GM21717 (cell line): ENCODE results near the gene MAP2K6.

Experiments
- ATAC-seq: cut with Tn5 transposase; IDR thresholded peaks from one replicate; pipeline ENCODE4 v1.9.1; 2021; ENCODE audit warnings: mild to moderate bottlenecking, moderate library complexity; ENCODE audit not compliant: unreplicated experiment

MAP2K6 gene

DNA sequence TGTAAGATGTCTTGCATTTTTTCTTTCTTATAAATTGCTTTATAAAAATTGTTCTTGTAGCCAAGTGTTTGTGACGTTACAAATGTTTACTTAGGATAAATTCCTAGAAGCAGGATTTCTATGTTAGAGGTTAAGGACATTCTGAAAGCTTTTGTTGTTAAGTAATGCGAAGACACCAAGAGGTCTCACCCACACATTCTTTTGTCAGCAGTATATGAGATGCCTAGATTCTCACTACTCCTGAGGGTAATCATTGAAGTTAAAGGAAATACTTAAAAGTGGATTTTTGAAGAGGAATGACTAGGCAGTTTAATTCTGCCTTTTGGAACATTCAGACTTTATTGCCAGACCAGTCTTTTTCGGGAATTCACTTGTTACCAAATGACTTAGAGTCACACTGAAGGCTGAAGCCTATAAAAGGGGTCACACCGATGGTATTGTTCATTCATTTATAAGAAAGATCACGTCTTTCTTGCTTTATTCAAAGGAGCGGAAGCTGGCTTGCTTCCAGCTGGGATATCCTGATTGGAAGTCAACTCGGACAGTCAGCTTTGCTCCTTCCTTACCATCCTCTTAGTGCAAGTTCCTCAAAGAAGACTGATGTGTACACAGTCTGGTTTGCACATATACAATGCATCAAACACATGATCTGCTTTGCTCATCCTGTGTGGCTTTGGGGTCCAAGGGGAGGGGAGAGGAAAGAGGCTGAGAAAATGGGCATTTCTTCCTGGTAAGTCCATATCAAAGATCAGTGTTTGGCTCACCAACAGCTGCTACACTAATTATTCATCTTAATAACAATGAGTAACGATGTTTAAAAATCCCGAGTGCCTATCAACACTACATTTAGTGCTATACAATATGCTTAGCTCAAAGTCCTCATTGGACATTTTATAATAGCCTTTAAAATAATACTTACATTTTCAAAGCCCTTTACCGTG, 160.0 kb downstream of the MAP2K6 start:
- no peak for ATAC-seq

DNA sequence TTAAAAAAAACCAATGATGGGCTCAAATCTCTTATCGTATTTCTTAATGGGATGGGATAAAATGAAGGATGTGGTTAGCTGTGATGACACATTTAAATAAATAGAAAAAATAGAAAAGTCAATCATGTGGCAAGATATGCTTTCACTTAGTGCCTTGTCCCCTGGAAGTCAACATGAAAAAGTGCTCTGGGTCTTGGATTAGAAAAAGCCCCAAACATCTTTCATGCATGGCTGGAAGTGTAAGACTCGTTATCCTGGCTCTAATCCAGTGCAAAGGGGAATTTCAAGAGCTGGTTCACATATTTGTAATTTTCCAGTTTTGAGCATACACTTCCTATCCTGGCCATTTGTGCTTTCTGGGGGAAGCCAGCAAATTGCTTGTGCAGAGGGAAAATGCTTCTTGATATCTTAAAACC, 160.9 kb downstream of the MAP2K6 start:
- ATAC-seq, result peak; percentile 49

- ATAC-seq, result no peak
Observed at GRCh38 chr17:69577098-69577497, 162.6 kb downstream of the MAP2K6 start.

- ATAC-seq, result no peak
Observed at GRCh38 chr17:69578385-69578936, 164.0 kb downstream of the MAP2K6 start.

DNA sequence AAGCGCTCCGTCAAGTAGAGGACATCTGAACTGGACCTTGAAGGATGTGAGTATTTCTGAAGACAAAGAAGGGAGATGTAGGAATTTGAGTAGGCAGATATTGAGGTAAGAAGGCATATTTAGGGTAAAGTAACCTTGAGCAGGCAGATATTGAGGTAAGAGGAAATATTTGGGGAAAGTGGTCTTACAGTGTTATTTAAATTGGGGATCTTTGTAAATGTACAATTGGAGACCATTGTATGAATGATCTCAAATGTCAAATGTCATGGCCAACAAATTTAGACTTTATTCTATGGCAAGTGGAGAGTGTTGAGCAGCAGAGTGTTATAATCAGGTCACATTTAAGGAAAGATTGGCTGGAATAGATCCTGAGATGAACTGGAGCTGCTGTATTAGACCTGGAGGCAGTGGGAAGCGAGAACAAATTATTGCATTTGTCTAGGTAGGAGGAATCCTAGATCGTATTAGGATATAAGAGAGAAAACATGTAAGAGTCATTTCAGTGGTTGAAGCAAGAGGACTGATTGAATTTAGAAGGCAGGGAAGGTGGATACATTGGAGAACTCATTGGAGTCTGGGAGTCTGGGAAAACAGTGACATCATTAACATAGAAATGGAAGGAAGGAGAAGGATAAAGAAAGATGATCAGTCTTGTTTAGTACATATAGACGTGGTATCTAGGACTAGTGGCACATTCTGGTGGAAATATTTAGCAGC, 165.6 kb downstream of the MAP2K6 start:
- ATAC-seq, result no peak

DNA sequence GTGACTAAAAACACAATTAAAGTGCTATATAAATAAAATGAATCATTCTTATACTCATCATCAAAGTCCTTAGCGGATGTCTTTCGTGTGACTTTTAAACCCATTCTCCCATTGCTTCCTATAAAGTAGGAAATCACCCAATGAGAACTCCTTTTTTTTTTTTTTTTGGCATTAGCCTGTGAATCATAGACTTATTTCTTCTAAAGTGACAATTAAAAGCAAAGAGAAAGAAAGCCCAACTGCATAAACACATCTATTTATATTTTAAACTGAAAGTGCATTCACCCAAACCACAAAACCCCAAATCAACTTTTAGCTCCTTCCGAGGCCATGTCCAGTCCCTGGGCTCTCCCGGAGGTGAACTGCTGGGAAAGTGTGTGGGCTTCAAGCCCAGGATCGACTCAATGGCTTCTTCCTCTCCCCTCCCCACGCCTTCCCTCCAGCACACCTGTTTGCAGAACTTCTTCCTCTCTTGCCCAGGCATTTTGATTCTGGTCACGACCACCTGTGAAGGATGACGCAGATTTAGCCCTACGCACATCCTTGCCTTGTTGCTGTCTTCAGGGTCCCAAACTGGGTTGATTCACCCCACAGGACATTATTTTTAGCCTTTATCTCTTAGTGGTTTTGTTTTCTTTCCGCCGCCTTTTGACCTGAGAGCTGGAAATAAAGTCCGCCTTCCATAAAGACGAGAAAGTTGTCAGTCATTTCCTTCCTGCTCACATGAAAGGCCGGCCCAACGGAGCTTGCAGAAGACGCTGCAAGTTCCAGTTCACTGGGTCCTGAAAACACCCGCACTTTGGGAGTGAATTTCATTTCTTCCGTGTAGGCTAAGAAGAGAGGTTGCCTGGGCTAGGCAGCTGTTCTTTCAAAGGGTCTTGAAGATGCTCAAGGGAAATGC, 166.8 kb downstream of the MAP2K6 start:
- peak; percentile 77 for ATAC-seq

GRCh38 chr17:69588316-69588715, 173.8 kb downstream of the MAP2K6 start:
- ATAC-seq, result no peak

DNA sequence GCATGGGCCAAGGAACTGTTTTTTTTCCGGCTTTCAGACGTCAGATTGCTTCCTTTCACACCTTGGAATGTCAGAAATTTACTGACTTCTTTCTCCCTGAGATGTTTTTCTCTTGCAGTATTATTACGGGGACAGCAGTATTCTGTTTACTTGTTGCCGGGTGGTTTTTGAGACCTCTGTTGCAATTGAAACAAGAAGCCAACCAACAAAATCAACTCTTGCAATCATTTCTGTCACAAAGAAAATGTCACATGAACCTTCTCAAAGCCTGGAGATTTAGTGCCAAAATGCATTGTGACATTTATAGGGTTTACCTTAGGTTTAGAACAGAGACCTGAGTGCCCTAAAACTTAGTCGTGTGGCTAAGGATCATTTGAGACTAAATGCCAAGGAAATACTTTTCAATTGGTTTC, 174.3 kb downstream of the MAP2K6 start:
- no peak for ATAC-seq

- no peak for ATAC-seq
Observed at GRCh38 chr17:69590671-69591070, 176.2 kb downstream of the MAP2K6 start.

DNA sequence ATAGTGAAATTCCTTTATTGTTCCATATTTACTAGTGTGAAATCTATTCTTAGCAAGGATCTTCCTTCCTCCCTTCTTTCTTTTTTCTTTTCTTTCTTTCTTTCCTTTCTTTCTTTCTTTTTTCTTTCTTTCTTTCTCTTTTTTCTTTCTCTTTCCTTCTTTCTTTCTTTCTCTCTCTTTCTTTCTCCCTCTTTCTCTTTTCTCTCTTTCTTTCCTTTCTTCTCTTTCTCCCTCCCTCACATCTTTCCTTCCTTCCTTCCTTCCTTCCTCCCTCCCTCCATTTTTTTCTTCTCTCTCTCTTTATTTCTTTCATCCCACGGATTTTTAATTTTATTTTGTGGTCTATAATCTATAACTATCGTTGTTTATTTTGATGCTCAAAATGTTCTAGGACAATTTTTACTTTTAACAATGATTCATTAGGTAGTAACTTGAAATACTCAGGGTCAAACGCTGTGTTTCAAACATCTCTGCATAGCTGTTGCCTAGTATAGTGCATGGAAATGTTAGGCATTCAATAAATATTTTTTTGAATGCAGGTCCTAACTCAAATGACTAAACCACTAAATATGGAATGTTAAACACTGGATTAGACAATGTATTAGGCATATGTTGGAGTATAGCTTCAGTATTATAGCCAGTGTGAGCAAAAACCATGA, 178.3 kb downstream of the MAP2K6 start:
- no peak for ATAC-seq

GRCh38 chr17:69593351-69593715, 178.8 kb downstream of the MAP2K6 start:
- ATAC-seq, result no peak

- ATAC-seq, result no peak
Observed at GRCh38 chr17:69593716-69594115, 179.2 kb downstream of the MAP2K6 start.

DNA sequence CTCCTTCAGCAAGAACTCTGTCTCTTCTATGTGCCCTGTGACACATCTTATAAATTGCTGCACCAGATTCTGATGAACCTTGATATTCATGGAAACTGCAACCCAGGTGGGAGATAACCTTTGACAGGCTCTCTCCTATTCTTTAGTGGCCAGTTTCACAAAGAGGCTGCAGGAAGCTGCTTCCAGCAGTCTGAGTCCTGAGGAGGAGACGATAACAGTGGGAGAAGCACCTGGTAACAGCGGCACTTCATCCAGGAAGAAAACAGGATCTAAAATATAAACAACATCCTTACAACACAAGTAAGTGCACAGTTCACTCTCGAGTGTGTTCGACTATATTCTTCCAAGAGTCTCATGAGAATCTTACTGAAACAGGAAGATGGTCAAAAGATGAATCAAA, 180.1 kb downstream of the MAP2K6 start:
- no peak for ATAC-seq

DNA sequence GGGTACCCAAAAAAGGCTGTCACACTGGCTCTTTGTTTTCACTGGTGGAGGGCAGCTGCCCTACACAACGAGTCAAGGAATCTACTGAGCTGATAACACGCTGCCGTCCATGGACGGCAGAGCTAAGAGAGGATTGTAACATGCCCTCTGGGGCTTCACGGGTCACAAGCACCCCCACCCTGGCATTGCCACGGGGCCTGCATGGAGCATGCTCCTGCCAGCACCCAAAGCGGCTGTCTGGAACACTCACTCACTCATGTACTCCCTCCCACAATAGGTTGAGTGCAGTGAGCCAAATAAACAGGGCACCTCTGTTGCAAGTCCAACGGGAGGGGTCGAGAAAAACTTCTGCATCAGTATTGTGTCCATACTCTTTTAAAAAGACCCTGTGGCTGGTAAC, 181.6 kb downstream of the MAP2K6 start:
- ATAC-seq, result no peak

DNA sequence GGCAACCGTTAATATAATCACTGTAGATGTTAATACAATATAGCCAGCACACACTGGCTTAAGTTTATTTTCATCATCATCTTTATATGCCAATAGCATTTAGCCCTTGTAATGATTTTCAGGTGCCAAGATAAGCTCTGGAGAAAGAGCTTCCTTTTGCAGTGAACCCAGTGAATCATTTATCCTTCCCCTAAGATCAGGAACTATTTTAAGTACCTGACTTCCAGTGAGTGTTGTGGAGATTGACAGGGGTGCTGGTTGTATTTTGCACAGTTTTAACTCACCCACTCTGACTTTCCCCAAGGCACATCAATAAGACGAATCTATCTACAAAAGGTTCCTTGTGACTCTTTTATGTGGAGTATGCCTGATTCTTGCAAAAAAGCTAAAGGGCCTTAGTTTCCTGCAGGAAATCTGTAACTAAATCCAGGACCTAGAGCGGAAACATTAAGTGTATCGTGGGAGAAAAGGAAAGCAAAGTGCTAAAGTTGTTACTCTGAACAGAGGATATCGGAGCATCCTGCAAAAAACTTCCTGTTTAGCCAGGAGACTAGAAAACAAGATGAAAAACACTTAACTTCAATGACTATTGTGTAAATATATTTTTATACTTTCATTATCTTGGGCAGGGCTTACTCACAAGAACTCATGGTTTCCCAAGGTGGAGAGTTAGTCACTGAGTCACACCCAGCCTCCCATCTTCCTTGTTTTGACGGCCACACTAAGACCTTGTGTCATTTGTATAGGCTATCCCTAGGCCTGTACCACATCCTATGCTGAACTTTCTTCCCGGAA, 183.6 kb downstream of the MAP2K6 start:
- ATAC-seq, result no peak

DNA sequence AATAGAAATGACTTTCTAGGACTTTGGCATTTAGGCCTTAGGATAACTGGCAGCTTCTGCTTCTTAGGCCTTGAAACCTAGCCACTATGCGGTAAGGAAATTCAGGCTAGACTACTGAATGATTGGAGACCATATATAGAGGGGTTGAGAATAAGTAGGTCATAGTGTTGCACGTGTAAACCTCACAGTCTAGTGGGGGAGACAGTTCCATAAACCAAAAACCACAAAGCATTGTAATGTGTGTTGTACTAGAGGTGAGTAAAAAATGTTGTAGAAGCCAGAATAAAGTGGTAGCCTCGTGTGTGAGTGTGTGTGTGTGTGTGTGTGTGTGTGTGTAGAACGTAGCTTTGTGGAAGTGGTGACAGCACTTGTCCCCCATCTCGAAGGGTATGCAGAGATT, 188.5 kb downstream of the MAP2K6 start:
- ATAC-seq, result no peak
